GM12878 (cell line): ENCODE results near the gene AQP9. TPM values are rescaled to one million over a fixed set of nuclear protein-coding genes. Genes with fewer than 3 reads are reported as not detected.

Source experiments
- ATAC-seq: fragments of 200-7000 bp; cut with Tn5 transposase; 3 replicates; pipeline ENCODE4 v1.9.1; 2020; ENCODE audit warnings: mild to moderate bottlenecking, moderate library complexity
- BruUV-seq: library from RNA; stranded (reverse); fragments of 400-500 nt; replicated peaks from 2 replicates; lab custom pipeline; 2021; lab: Mats Ljungman, UMichigan
- CTCF ChIA-PET: fragments of 300-600 bp; sonication (Branson Sonifier 250); formaldehyde crosslinking; extraction: SDS; loops from one replicate; lab custom pipeline; 2021; ENCODE audit warnings: inconsistent platforms; lab: Yijun Ruan, JAX
- POLR2A ChIA-PET: fragments of 350-600 bp; formaldehyde crosslinking; extraction: SDS; loops from one replicate; lab custom pipeline; 2021; ENCODE audit warnings: inconsistent platforms; lab: Charles Lee
- RAD21 ChIA-PET: fragments of 300-600 bp; sonication (Branson Sonifier 250); formaldehyde crosslinking; loops from one replicate; lab custom pipeline; 2023; ENCODE audit warnings: antibody characterized with exemption; ENCODE audit not compliant: unreplicated experiment; lab: Charles Lee
- SMC1A ChIA-PET: fragments of 300-600 bp; sonication (Branson Sonifier 250); formaldehyde crosslinking; loops from one replicate; lab custom pipeline; 2023; ENCODE audit not compliant: unreplicated experiment, uncharacterized antibody; lab: Charles Lee
- DNase-seq: peaks from one replicate; pipeline ENCODE4 v3.0.0-alpha.2; 2011; ENCODE audit warnings: low read depth, low spot score
- FAIRE-seq: peaks from 3 replicates; lab custom pipeline; 2011; peaks lifted over from hg19 to GRCh38; lab: Jason Lieb, UNC
- H2AFZ ChIP-seq: 2 replicates; pipeline ENCODE4 v1.6.0; 2011; ENCODE audit warnings: low read depth, low read length, control low read depth; ENCODE audit not compliant: control insufficient read depth
- H3K27ac ChIP-seq: 2 replicates; pipeline ENCODE4 v1.5.1; 2011; ENCODE audit warnings: control low read depth; ENCODE audit not compliant: control insufficient read depth, insufficient read depth
- H3K27me3 ChIP-seq, 2 experiments: replicated peaks in 1 of 2; 2 replicates each; pipeline versions ENCODE4 v1.6.0 to v1.6.1; 2011; ENCODE audit warnings: low read length in 1 of 2; ENCODE audit not compliant: control insufficient read depth in 2 of 2, insufficient read depth in 2 of 2
- H3K36me3 ChIP-seq, 2 experiments: 2 replicates each; pipeline ENCODE4 v1.5.1; 2011; ENCODE audit warnings: low read length in 1 of 2; ENCODE audit not compliant: control insufficient read depth in 2 of 2, insufficient read depth in 2 of 2
- H3K4me1 ChIP-seq: 2 replicates; pipeline ENCODE4 v1.6.1; 2011; ENCODE audit warnings: mild to moderate bottlenecking, low read length, moderate library complexity, mixed read lengths; ENCODE audit not compliant: control insufficient read depth, insufficient read depth
- H3K4me2 ChIP-seq: 2 replicates; pipeline ENCODE4 v1.6.0; 2011; ENCODE audit warnings: control low read depth; ENCODE audit not compliant: control insufficient read depth, insufficient read depth
- H3K4me3 ChIP-seq: fragments of 200-600 bp; sonication (generic); 2 replicates; pipeline ENCODE4 v1.5.1; 2016
- H3K79me2 ChIP-seq: 2 replicates; pipeline ENCODE4 v1.6.0; 2011; ENCODE audit warnings: low read length; ENCODE audit not compliant: control insufficient read depth, insufficient read depth
- H3K9ac ChIP-seq: 2 replicates; pipeline ENCODE4 v1.8.0; 2011; ENCODE audit warnings: low read length, control low read depth, mixed read lengths; ENCODE audit not compliant: control insufficient read depth, insufficient read depth
- H3K9me3 ChIP-seq: replicated peaks from 3 replicates; pipeline ENCODE4 v1.5.1; 2011; ENCODE audit warnings: mild to moderate bottlenecking, low read length; ENCODE audit not compliant: control insufficient read depth, insufficient read depth
- H4K20me1 ChIP-seq: 2 replicates; pipeline ENCODE4 v1.6.0; 2011; ENCODE audit not compliant: control insufficient read depth, insufficient read depth
- POLR2A ChIP-seq: IDR thresholded peaks from 2 replicates; pipeline ENCODE4 v1.6.1; 2011; ENCODE audit warnings: low read depth, mild to moderate bottlenecking, low read length
- SIN3A ChIP-seq: IDR thresholded peaks from 2 replicates; pipeline ENCODE4 v1.6.1; 2012; ENCODE audit warnings: low read depth, low read length, improper control_type of control experiment
- SIX5 ChIP-seq: IDR thresholded peaks from 2 replicates; pipeline ENCODE4 v1.6.1; 2011; ENCODE audit warnings: mild to moderate bottlenecking, low read depth, low read length, moderate library complexity; ENCODE audit not compliant: severe bottlenecking
- ZNF687 ChIP-seq: fragments of 450-650 bp; IDR thresholded peaks from 2 replicates; pipeline ENCODE4 v1.6.1; 2017; ENCODE audit warnings: mild to moderate bottlenecking, moderate library complexity
- in situ Hi-C: fragments of 300-500 bp; cut with MboI; formaldehyde crosslinking; loops from 9 replicates; pipeline ENCODE4 v1.14.3; 2018; ENCODE audit warnings: mixed read lengths
- intact Hi-C: fragments of 100-400 bp; cut with micrococcal nuclease; formaldehyde crosslinking; loops from one replicate; pipeline ENCODE4 v1.14.2; 2022; ENCODE audit not compliant: unreplicated experiment
- polyA plus RNA-seq, 11 experiments: library from polyadenylated mRNA; depleted of rRNA in 4 of 11; unstranded in 6 of 11; stranded (reverse) in 5 of 11; fragments of >200 nt; fragmentation: Nextera tagmentation in 4 of 11; fragmentation: Illumina TruSeq in 1 of 11; extraction: Ambion mirVana in 4 of 11; extraction: Trizol in 1 of 11; gene quantifications; 1 replicate in 1 of 11; 2 replicates in 10 of 11; pipeline versions ENCODE4 v1.2.1 to v1.2.3, GENCODE V29; 2011 to 2016; ENCODE audit warnings: inconsistent platforms in 2 of 11, missing spikeins in 2 of 11, low read depth in 1 of 11
- total RNA-seq, 4 experiments: library from RNA; depleted of rRNA in 3 of 4; stranded (reverse); fragments of >200 nt in 3 of 4; fragmentation: Illumina TruSeq in 1 of 4; extraction: Trizol in 1 of 4; gene quantifications; 2 replicates each; pipeline versions ENCODE4 v1.2.1 to v1.2.3, GENCODE V29; 2013 to 2021
- TF ChIP-seq, protein P1 (sequence below): fragments of 450-650 bp; IDR thresholded peaks from 2 replicates; pipeline ENCODE4 v1.6.1; 2017; ENCODE audit warnings: mild to moderate bottlenecking
- TF ChIP-seq, protein P2 (sequence below): fragments of 450-650 bp; IDR thresholded peaks from 2 replicates; pipeline ENCODE4 v1.6.1; 2016; ENCODE audit warnings: mild to moderate bottlenecking

The AQP9 gene
- total and polyA plus RNA-seq, 10 of the 15 experiments (the other 5 are each of a cell fraction or from before 2014, with no cell fraction given): 0.05 to 3.0 (median 0.22) TPM

GRCh38 chr15:58201516-58201915 is 63.3 kb downstream of the AQP9 start:
- ChIA-PET CTCF (interaction anchor here (0.9 to 1.1 kb wide), 2 partner anchors 22 to 24 kb away, joined by 3 read pairs; no protein-coding TSS in a partner anchor), SMC1A (interaction anchor here (1.7 kb wide), 1 partner anchor 9 kb away, joined by 6 read pairs; no protein-coding TSS in a partner anchor), POLR2A (no interaction called here), RAD21 (no interaction called here)
- Histone ChIP-seq H3K79me2 (no peaks in the 10 kb centered on the region), H3K9me3 (no peaks in the 10 kb centered on the region), H2AFZ (no peak overlapping the region), H3K4me3 (no peak overlapping the region), H4K20me1 (no peaks in the 10 kb centered on the region), H3K27me3 (no peaks in the 10 kb centered on the region), H3K36me3 (no peaks in the 10 kb centered on the region), H3K4me2 (no peak overlapping the region), H3K9ac (no peak overlapping the region), H3K27ac (no peak overlapping the region), H3K4me1 (no peaks in the 10 kb centered on the region)
- TF ChIP-seq ZNF687: no peak
- TF ChIP-seq POLR2A: no peak
- TF ChIP-seq, protein P1, sequence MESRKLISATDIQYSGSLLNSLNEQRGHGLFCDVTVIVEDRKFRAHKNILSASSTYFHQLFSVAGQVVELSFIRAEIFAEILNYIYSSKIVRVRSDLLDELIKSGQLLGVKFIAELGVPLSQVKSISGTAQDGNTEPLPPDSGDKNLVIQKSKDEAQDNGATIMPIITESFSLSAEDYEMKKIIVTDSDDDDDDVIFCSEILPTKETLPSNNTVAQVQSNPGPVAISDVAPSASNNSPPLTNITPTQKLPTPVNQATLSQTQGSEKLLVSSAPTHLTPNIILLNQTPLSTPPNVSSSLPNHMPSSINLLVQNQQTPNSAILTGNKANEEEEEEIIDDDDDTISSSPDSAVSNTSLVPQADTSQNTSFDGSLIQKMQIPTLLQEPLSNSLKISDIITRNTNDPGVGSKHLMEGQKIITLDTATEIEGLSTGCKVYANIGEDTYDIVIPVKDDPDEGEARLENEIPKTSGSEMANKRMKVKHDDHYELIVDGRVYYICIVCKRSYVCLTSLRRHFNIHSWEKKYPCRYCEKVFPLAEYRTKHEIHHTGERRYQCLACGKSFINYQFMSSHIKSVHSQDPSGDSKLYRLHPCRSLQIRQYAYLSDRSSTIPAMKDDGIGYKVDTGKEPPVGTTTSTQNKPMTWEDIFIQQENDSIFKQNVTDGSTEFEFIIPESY: no peak
- TF ChIP-seq SIX5: no peak
- TF ChIP-seq, protein P2, sequence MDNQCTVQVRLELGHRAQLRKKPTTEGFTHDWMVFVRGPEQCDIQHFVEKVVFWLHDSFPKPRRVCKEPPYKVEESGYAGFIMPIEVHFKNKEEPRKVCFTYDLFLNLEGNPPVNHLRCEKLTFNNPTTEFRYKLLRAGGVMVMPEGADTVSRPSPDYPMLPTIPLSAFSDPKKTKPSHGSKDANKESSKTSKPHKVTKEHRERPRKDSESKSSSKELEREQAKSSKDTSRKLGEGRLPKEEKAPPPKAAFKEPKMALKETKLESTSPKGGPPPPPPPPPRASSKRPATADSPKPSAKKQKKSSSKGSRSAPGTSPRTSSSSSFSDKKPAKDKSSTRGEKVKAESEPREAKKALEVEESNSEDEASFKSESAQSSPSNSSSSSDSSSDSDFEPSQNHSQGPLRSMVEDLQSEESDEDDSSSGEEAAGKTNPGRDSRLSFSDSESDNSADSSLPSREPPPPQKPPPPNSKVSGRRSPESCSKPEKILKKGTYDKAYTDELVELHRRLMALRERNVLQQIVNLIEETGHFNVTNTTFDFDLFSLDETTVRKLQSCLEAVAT: no peak
- TF ChIP-seq SIN3A: no peak
- FAIRE-seq: no peak
- in situ Hi-C loops: no loop called here
- DNase-seq: no peak
- intact Hi-C loops: no loop called here
- BruUV-seq: no TSS peak
- no peak for ATAC-seq
